Measurements from ENCODE around the gene AMPH. TPM values are rescaled to one million over a fixed set of nuclear protein-coding genes. Genes with fewer than 3 reads are reported as not detected.
"Not testable (repeated sequence)": the region's sequence is repeated elsewhere in the genome, so short reads cannot be mapped to it uniquely, and the experiment has no call there.

The AMPH gene
- total and polyA plus RNA-seq, 9 of the 15 experiments (the other 6 are each of a cell fraction or from before 2014, with no cell fraction given), result 0.03 to 0.35 TPM; not detected in 7

DNA sequence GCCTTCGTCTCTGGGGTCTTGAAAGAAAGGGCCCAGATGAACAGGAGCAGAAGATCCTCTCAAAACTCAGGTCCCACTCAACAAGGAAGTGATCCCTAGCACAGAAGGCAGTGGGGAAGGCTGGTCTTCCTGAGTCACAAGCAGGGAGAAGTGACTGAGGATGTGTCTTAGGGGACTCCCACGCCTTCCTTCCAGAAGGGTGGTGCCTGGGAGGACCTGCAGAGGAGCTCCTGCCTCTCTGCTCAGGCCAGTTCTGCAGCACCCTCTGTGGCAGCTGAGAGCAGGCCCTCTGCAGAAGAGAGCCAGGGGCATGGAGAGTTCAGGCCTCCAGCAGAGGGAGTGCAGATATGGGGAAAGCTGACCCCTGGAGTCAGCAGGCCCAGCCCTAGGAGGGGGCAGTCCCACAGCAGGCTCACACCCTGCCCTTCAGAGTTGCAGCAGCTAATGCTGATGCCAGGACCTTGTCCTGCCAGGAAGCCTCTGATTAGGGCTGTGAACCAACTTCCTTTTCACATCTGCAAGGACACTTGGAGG, 289.9 kb downstream of the AMPH start (continued):
- TF ChIP-seq CXXC5 (CRISPR knock-in tag; IDR thresholded peaks at IDR 0.05) (peak; percentile 45), BCOR (IDR thresholded peaks at IDR 0.05) (peak; percentile 45; the same call in 1 of the 2 replicates), TCF3 (CRISPR knock-in tag; IDR thresholded peaks at IDR 0.05) (peak; percentile 37; the same call in 1 of the 2 replicates), CBFA2T2 (conservative IDR thresholded peaks at IDR 0.05) (peak; percentile 12; the same call in 1 of the 2 replicates), POLR2G (IDR thresholded peaks at IDR 0.05; ENCODE audit: low read depth, low read length) (peak; percentile 66), MTA3 (IDR thresholded peaks at IDR 0.05; ENCODE audit: borderline replicate concordance) (peak; percentile 90), EGR1 (conservative IDR thresholded peaks at IDR 0.05) (peak; percentile 92), ETV5 (CRISPR knock-in tag; IDR thresholded peaks at IDR 0.05; ENCODE audit: low read depth) (0 out of 2 replicates have a peak, but pooled peaks have one; percentile 25), MYC (IDR thresholded peaks at IDR 0.05; ENCODE audit: low read depth, low read length) (peak; percentile 54; the same call in 1 of the 2 replicates), RNF2 (IDR thresholded peaks at IDR 0.05) (0 out of 2 replicates have a peak, but pooled peaks have one; percentile 42), TARDBP (IDR thresholded peaks at IDR 0.05) (peak; percentile 74; the same call in 1 of the 2 replicates), TEAD1 (CRISPR knock-in tag; IDR thresholded peaks at IDR 0.05) (0 out of 4 replicates have a peak, but pooled peaks of 1 of the 2 experiments have one; percentile 37), JUND (IDR thresholded peaks at IDR 0.05; ENCODE audit: borderline replicate concordance, low read depth, low read length) (peak; percentile 42), JUND (tag; IDR thresholded peaks at IDR 0.05; ENCODE audit: borderline replicate concordance, low read depth, low read length) (peak; percentile 36; the same call in 1 of the 3 replicates)
- TF ChIP-seq, protein P1, sequence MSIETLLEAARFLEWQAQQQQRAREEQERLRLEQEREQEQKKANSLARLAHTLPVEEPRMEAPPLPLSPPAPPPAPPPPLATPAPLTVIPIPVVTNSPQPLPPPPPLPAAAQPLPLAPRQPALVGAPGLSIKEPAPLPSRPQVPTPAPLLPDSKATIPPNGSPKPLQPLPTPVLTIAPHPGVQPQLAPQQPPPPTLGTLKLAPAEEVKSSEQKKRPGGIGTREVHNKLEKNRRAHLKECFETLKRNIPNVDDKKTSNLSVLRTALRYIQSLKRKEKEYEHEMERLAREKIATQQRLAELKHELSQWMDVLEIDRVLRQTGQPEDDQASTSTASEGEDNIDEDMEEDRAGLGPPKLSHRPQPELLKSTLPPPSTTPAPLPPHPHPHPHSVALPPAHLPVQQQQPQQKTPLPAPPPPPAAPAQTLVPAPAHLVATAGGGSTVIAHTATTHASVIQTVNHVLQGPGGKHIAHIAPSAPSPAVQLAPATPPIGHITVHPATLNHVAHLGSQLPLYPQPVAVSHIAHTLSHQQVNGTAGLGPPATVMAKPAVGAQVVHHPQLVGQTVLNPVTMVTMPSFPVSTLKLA (conservative IDR thresholded peaks at IDR 0.05), result peak; percentile 50 to 83
- TF ChIP-seq, protein P2, sequence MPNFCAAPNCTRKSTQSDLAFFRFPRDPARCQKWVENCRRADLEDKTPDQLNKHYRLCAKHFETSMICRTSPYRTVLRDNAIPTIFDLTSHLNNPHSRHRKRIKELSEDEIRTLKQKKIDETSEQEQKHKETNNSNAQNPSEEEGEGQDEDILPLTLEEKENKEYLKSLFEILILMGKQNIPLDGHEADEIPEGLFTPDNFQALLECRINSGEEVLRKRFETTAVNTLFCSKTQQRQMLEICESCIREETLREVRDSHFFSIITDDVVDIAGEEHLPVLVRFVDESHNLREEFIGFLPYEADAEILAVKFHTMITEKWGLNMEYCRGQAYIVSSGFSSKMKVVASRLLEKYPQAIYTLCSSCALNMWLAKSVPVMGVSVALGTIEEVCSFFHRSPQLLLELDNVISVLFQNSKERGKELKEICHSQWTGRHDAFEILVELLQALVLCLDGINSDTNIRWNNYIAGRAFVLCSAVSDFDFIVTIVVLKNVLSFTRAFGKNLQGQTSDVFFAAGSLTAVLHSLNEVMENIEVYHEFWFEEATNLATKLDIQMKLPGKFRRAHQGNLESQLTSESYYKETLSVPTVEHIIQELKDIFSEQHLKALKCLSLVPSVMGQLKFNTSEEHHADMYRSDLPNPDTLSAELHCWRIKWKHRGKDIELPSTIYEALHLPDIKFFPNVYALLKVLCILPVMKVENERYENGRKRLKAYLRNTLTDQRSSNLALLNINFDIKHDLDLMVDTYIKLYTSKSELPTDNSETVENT (CRISPR knock-in tag; IDR thresholded peaks at IDR 0.05), result 0 out of 2 replicates have a peak, but pooled peaks have one; percentile 50
- TF ChIP-seq, protein P3, sequence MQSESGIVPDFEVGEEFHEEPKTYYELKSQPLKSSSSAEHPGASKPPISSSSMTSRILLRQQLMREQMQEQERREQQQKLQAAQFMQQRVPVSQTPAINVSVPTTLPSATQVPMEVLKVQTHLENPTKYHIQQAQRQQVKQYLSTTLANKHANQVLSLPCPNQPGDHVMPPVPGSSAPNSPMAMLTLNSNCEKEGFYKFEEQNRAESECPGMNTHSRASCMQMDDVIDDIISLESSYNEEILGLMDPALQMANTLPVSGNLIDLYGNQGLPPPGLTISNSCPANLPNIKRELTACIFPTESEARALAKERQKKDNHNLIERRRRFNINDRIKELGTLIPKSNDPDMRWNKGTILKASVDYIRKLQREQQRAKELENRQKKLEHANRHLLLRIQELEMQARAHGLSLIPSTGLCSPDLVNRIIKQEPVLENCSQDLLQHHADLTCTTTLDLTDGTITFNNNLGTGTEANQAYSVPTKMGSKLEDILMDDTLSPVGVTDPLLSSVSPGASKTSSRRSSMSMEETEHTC (IDR thresholded peaks at IDR 0.05), result 0 out of 2 replicates have a peak, but pooled peaks have one; percentile 10
- not testable (repeated sequence) for TF ChIP-seq MYC (CRISPR knock-in tag; IDR thresholded peaks at IDR 0.05; ENCODE audit: borderline replicate concordance, low read depth)
- TF ChIP-seq, protein P4, sequence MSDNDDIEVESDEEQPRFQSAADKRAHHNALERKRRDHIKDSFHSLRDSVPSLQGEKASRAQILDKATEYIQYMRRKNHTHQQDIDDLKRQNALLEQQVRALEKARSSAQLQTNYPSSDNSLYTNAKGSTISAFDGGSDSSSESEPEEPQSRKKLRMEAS (CRISPR knock-in tag; IDR thresholded peaks at IDR 0.05), result peak; percentile 74

Measured in K562 (cell line).